Neural cell (in vitro differentiated cells): ENCODE results near the gene IMPACT. TPM values are rescaled to one million over a fixed set of nuclear protein-coding genes. Genes with fewer than 3 reads are reported as not detected.

ENCODE experiments used
- H2AFZ ChIP-seq: fragments of 200-600, 300-800 bp; sonication (generic), shearing (Covaris generic); 2 replicates; pipeline ENCODE4 v1.6.0; 2014; ENCODE audit warnings: low read depth, mild to moderate bottlenecking, antibody characterized with exemption, low read length, moderate library complexity
- H3F3A ChIP-seq: fragments of 200-600 bp; shearing (Covaris generic); 2 replicates; pipeline ENCODE4 v1.6.1; 2016; ENCODE audit warnings: mild to moderate bottlenecking, moderate library complexity, mixed read lengths, antibody characterized with exemption, low read length; ENCODE audit not compliant: insufficient read depth, poor library complexity, severe bottlenecking
- H3K27ac ChIP-seq: fragments of 200-600, 300-800 bp; sonication (generic), shearing (Covaris generic); 2 replicates; pipeline ENCODE4 v1.5.1; 2014; ENCODE audit warnings: mild to moderate bottlenecking, low read length, moderate library complexity
- H3K27me3 ChIP-seq: fragments of 300-800, 200-600 bp; sonication (generic), shearing (Covaris generic); 2 replicates; pipeline ENCODE4 v1.6.0; 2014; ENCODE audit warnings: mild to moderate bottlenecking, low read depth, low read length, moderate library complexity; ENCODE audit not compliant: insufficient read depth
- H3K36me3 ChIP-seq: fragments of 300-800, 200-600 bp; sonication (generic), shearing (Covaris generic); 2 replicates; pipeline ENCODE4 v1.5.1; 2014; ENCODE audit warnings: mild to moderate bottlenecking, antibody characterized with exemption, low read length, moderate library complexity; ENCODE audit not compliant: insufficient read depth
- H3K4me2 ChIP-seq: fragments of 300-800, 200-600 bp; sonication (generic), shearing (Covaris generic); 2 replicates; pipeline ENCODE4 v1.6.0; 2014; ENCODE audit warnings: mild to moderate bottlenecking, low read length
- H3K4me3 ChIP-seq: fragments of 300-800, 200-600 bp; sonication (generic), shearing (Covaris generic); 2 replicates; pipeline ENCODE4 v1.5.1; 2014; ENCODE audit warnings: mild to moderate bottlenecking, low read length, moderate library complexity
- H3K79me2 ChIP-seq: fragments of 200-600 bp; shearing (Covaris generic); replicated peaks from 2 replicates; pipeline ENCODE4 v1.6.0; 2014; ENCODE audit warnings: mild to moderate bottlenecking, low read length, moderate library complexity; ENCODE audit not compliant: insufficient read depth
- H3K9ac ChIP-seq: fragments of 300-800, 200-600 bp; sonication (generic), shearing (Covaris generic); 2 replicates; pipeline ENCODE4 v1.6.1; 2016; ENCODE audit warnings: mild to moderate bottlenecking, low read length, mixed read lengths
- H3K9me2 ChIP-seq: fragments of 200-600 bp; shearing (Covaris generic); 2 replicates; pipeline ENCODE4 v1.6.1; 2016; ENCODE audit warnings: mild to moderate bottlenecking, low read length, mixed read lengths; ENCODE audit not compliant: insufficient read depth
- H3K9me3 ChIP-seq: fragments of 200-600, 300-800 bp; sonication (generic), shearing (Covaris generic); 2 replicates; pipeline ENCODE4 v1.6.1; 2016; ENCODE audit warnings: mild to moderate bottlenecking, mixed run types, low read length, moderate library complexity, mixed read lengths
- H4K20me1 ChIP-seq: fragments of 200-600 bp; shearing (Covaris generic); 2 replicates; pipeline ENCODE4 v1.6.1; 2016; ENCODE audit warnings: mild to moderate bottlenecking, mixed run types; ENCODE audit not compliant: insufficient read depth
- EP300 ChIP-seq: fragments of 450-650 bp; conservative IDR thresholded peaks from 2 replicates; pipeline ENCODE4 v1.6.1; 2014; ENCODE audit warnings: antibody characterized with exemption, mild to moderate bottlenecking, moderate library complexity; ENCODE audit not compliant: poor library complexity, severe bottlenecking
- EZH2 ChIP-seq: fragments of 200-600, 300-800 bp; shearing (Covaris generic), sonication (generic); IDR thresholded peaks from 2 replicates; pipeline ENCODE4 v1.6.1; 2014; ENCODE audit warnings: antibody characterized with exemption, low read length, borderline replicate concordance, mild to moderate bottlenecking; ENCODE audit not compliant: insufficient read depth, poor library complexity, severe bottlenecking
- MXI1 ChIP-seq: fragments of 450-650 bp; conservative IDR thresholded peaks from 2 replicates; pipeline ENCODE4 v1.6.1; 2014; ENCODE audit warnings: antibody characterized with exemption, mild to moderate bottlenecking; ENCODE audit not compliant: poor library complexity, severe bottlenecking
- POLR2AphosphoS5 ChIP-seq: IDR thresholded peaks from 2 replicates; pipeline ENCODE4 v1.6.1; 2012
- RAD21 ChIP-seq: fragments of 450-650 bp; conservative IDR thresholded peaks from 2 replicates; pipeline ENCODE4 v1.6.1; 2014; ENCODE audit warnings: antibody characterized with exemption, mild to moderate bottlenecking, moderate library complexity
- SMC3 ChIP-seq: fragments of 450-650 bp; conservative IDR thresholded peaks from 2 replicates; pipeline ENCODE4 v1.6.1; 2014; ENCODE audit warnings: antibody characterized with exemption, mild to moderate bottlenecking, moderate library complexity; ENCODE audit not compliant: poor library complexity
- TAF1 ChIP-seq: IDR thresholded peaks from 2 replicates; pipeline ENCODE4 v1.6.1; 2012; ENCODE audit warnings: low read depth
- polyA plus RNA-seq: library from polyadenylated mRNA; depleted of rRNA; stranded (reverse); fragments of >200 nt; gene quantifications from 2 replicates; pipeline ENCODE4 v1.2.3, GENCODE V29; 2014
- TF ChIP-seq, protein P1 (sequence below): fragments of 450-650 bp; IDR thresholded peaks from 2 replicates; pipeline ENCODE4 v1.5.1; 2014; ENCODE audit warnings: antibody characterized with exemption, mild to moderate bottlenecking, moderate library complexity; ENCODE audit not compliant: poor library complexity, severe bottlenecking
- TF ChIP-seq, protein P2 (sequence below): IDR thresholded peaks from 2 replicates; pipeline ENCODE4 v1.6.1; 2012; ENCODE audit warnings: borderline replicate concordance

IMPACT gene
- polyA plus RNA-seq, 1 donor from 2014 or later = 31.1 TPM

DNA sequence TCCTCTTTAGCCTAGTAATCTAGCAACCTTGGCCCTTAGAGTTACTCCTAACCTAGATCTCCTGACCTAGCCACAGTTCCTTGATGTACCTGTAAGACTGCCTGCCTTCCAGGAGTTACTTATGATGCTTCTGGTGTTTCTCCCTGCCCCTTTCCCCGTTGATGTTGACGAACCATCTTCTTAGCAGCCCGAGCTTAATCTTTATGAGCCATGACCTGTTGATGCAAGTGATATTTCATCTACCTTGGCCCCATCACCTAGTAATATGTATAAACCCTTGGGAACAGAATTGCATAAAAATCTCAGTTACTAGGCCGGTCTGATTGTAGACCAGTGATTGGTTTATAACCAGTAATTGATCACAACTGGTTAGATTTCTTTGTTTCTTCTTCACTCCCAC, 2.7 kb downstream of the IMPACT start:
- Histone ChIP-seq H3K4me3 (no peak overlapping the region), H3K79me2 (no peaks in the 10 kb centered on the region), H3K36me3 (no peaks in the 10 kb centered on the region), H3K27me3 (no peaks in the 10 kb centered on the region), H2AFZ (no peak overlapping the region), H3K9me2 (no peaks in the 10 kb centered on the region), H3K27ac (no peak overlapping the region), H3K4me2 (no peak overlapping the region), H3F3A (no peaks in the 10 kb centered on the region), H4K20me1 (no peaks in the 10 kb centered on the region), H3K9me3 (no peaks in the 10 kb centered on the region), H3K9ac (no peak overlapping the region)
- no peak for TF ChIP-seq SMC3
- no peak for TF ChIP-seq EP300
- TF ChIP-seq MXI1 = no peak

DNA sequence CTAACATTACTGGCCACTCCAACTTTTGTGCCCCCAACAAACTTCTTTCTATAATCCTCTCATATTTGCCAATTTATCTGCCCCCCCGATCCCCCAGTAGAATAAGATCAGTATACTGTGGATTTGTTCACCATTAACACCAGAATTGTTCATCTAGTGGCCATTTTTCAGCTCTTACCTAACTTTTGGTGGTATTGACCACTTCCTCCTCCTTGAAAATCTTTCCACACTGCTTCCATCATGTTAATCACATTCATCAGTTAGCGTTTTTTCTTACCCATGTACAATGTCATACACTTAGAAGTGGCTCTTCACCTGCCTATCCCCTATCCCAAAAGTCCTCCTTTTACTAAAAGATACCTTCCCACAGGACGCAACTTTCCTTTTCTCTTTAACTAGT, 6.1 kb downstream of the IMPACT start:
- H3K27me3 ChIP-seq = no peaks in the 10 kb centered on the region
- no peaks in the 10 kb centered on the region for H3K9me2 ChIP-seq
- H3K9me3 ChIP-seq = no peaks in the 10 kb centered on the region
- H4K20me1 ChIP-seq = no peaks in the 10 kb centered on the region
- no peaks in the 10 kb centered on the region for H3K79me2 ChIP-seq
- no peak overlapping the region for H3K4me3 ChIP-seq
- H3K9ac ChIP-seq = no peak overlapping the region
- no peaks in the 10 kb centered on the region for H3K36me3 ChIP-seq
- H3K27ac ChIP-seq = no peak overlapping the region
- TF ChIP-seq TAF1 (no peak), POLR2AphosphoS5 (no peak), MXI1 (no peak), EZH2 (no peak), EP300 (no peak), SMC3 (no peak), RAD21 (no peak)
- TF ChIP-seq, protein P1, sequence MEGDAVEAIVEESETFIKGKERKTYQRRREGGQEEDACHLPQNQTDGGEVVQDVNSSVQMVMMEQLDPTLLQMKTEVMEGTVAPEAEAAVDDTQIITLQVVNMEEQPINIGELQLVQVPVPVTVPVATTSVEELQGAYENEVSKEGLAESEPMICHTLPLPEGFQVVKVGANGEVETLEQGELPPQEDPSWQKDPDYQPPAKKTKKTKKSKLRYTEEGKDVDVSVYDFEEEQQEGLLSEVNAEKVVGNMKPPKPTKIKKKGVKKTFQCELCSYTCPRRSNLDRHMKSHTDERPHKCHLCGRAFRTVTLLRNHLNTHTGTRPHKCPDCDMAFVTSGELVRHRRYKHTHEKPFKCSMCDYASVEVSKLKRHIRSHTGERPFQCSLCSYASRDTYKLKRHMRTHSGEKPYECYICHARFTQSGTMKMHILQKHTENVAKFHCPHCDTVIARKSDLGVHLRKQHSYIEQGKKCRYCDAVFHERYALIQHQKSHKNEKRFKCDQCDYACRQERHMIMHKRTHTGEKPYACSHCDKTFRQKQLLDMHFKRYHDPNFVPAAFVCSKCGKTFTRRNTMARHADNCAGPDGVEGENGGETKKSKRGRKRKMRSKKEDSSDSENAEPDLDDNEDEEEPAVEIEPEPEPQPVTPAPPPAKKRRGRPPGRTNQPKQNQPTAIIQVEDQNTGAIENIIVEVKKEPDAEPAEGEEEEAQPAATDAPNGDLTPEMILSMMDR = no peak
- TF ChIP-seq, protein P2, sequence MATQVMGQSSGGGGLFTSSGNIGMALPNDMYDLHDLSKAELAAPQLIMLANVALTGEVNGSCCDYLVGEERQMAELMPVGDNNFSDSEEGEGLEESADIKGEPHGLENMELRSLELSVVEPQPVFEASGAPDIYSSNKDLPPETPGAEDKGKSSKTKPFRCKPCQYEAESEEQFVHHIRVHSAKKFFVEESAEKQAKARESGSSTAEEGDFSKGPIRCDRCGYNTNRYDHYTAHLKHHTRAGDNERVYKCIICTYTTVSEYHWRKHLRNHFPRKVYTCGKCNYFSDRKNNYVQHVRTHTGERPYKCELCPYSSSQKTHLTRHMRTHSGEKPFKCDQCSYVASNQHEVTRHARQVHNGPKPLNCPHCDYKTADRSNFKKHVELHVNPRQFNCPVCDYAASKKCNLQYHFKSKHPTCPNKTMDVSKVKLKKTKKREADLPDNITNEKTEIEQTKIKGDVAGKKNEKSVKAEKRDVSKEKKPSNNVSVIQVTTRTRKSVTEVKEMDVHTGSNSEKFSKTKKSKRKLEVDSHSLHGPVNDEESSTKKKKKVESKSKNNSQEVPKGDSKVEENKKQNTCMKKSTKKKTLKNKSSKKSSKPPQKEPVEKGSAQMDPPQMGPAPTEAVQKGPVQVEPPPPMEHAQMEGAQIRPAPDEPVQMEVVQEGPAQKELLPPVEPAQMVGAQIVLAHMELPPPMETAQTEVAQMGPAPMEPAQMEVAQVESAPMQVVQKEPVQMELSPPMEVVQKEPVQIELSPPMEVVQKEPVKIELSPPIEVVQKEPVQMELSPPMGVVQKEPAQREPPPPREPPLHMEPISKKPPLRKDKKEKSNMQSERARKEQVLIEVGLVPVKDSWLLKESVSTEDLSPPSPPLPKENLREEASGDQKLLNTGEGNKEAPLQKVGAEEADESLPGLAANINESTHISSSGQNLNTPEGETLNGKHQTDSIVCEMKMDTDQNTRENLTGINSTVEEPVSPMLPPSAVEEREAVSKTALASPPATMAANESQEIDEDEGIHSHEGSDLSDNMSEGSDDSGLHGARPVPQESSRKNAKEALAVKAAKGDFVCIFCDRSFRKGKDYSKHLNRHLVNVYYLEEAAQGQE = no peak
- no peak overlapping the region for H2AFZ ChIP-seq
- H3F3A ChIP-seq = no peaks in the 10 kb centered on the region
- no peak overlapping the region for H3K4me2 ChIP-seq

- H3F3A ChIP-seq = no peaks in the 10 kb centered on the region
- H3K4me2 ChIP-seq = no peak overlapping the region
- no peak overlapping the region for H2AFZ ChIP-seq
- no peak overlapping the region for H3K27ac ChIP-seq
- no peaks in the 10 kb centered on the region for H3K9me2 ChIP-seq
- H3K9ac ChIP-seq = no peak overlapping the region
- H4K20me1 ChIP-seq = no peaks in the 10 kb centered on the region
- no peak overlapping the region for H3K4me3 ChIP-seq
- H3K9me3 ChIP-seq = no peaks in the 10 kb centered on the region
- H3K27me3 ChIP-seq = no peaks in the 10 kb centered on the region
- TF ChIP-seq, protein P2 = no peak
- TF ChIP-seq EZH2 (no peak), TAF1 (no peak)
- H3K79me2 ChIP-seq = no peaks in the 10 kb centered on the region
- no peaks in the 10 kb centered on the region for H3K36me3 ChIP-seq
These were observed 10.5 kb downstream of the IMPACT start for GRCh38 chr18:24436939-24437338.
